ENCODE results near the gene MGAT5B.

DNA sequence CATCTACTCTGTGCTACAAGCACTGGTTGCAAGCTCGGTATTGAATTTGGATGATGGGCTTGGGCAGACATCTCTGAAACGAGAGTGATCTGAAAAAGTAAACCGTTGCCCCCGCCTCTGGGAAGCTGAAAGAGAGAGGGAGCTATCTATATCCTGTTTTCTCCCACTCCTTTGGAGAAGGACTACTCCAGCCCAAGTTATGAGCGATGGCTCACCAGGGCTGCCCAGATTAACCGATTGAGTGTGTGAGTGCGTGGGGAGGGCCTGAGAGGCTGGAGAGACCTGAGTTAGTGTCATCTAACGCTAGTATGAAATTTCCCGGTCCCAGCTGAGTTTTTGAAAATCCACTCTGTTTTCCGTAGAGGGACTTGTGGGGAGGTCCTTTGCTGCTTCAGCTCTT lies 11.5 kb downstream of the MGAT5B start:
- TF ChIP-seq POLR2A (IDR thresholded peaks at IDR 0.05) (no peak), CTCF (IDR thresholded peaks at IDR 0.05) (no peak), POLR2AphosphoS5 (IDR thresholded peaks at IDR 0.05) (no peak), EP300 (IDR thresholded peaks at IDR 0.05) (no peak)

Measured in sigmoid colon (tissue), 4 donors.